ENCODE data around the gene CNTN4.

CNTN4 gene

DNA sequence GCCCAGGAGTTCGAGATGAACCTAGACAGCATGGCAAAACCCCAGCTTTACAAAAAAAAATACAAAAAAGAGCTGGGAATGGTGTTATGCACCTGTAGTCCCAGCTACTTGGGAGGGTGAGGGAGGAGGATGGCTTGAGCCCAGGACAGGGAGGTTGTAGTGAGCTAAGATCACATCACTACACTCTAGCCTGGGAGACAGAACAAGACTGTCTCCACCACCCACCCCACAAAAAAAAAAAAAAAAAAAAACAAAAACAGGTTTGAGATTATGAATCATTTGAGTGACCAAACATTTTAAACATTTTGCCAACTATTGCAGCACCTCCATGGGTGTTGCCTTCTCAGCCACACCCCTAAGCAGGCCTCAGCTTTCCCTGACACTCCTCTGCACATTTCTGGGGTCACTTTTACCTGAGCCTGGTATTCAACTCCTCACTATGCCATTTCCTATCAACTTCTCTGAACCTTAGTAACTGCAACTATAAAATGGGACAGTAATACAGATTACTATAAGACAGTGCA is 969.8 kb downstream of the CNTN4 start:
- TF ChIP-seq, protein P1, sequence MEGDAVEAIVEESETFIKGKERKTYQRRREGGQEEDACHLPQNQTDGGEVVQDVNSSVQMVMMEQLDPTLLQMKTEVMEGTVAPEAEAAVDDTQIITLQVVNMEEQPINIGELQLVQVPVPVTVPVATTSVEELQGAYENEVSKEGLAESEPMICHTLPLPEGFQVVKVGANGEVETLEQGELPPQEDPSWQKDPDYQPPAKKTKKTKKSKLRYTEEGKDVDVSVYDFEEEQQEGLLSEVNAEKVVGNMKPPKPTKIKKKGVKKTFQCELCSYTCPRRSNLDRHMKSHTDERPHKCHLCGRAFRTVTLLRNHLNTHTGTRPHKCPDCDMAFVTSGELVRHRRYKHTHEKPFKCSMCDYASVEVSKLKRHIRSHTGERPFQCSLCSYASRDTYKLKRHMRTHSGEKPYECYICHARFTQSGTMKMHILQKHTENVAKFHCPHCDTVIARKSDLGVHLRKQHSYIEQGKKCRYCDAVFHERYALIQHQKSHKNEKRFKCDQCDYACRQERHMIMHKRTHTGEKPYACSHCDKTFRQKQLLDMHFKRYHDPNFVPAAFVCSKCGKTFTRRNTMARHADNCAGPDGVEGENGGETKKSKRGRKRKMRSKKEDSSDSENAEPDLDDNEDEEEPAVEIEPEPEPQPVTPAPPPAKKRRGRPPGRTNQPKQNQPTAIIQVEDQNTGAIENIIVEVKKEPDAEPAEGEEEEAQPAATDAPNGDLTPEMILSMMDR (IDR thresholded peaks at IDR 0.05; ENCODE audit: low read depth, low read length, missing control alignments) = no peak
- no peak overlapping the region for H3K4me3 ChIP-seq (ENCODE audit: low read depth, low read length)
- no peak for DNase-seq (ENCODE audit: low read depth)

DNA sequence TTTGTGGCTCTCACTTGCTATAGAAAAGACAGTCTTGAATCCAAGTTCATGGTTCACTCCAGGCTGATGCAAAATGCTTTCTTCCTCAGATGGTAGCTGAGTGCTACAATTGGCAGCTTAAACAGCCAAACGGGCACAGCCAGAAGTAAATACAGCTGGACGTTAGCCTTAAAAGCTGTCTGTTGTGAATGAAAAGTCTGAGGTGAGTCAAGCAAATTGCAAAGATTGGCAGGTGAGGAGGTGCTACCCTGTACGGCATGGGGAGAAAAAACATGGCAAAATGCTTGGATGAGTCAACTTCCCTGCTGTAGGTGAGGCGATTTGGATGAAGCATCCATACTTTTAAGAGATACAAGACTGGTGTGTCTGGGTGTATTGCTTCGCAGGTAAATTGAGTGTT is 971.1 kb downstream of the CNTN4 start:
- no peak for DNase-seq (ENCODE audit: low read depth)
- TF ChIP-seq, protein P1 (IDR thresholded peaks at IDR 0.05; ENCODE audit: low read depth, low read length, missing control alignments) = no peak
- H3K4me3 ChIP-seq (ENCODE audit: low read depth, low read length) = no peak overlapping the region

- no peak overlapping the region for H3K4me3 ChIP-seq (ENCODE audit: low read depth, low read length)
- TF ChIP-seq, protein P1 (IDR thresholded peaks at IDR 0.05; ENCODE audit: low read depth, low read length, missing control alignments) = no peak
- DNase-seq (ENCODE audit: low read depth) = no peak
Observed at GRCh38 chr3:3071136-3071535, 972.5 kb downstream of the CNTN4 start.

DNA sequence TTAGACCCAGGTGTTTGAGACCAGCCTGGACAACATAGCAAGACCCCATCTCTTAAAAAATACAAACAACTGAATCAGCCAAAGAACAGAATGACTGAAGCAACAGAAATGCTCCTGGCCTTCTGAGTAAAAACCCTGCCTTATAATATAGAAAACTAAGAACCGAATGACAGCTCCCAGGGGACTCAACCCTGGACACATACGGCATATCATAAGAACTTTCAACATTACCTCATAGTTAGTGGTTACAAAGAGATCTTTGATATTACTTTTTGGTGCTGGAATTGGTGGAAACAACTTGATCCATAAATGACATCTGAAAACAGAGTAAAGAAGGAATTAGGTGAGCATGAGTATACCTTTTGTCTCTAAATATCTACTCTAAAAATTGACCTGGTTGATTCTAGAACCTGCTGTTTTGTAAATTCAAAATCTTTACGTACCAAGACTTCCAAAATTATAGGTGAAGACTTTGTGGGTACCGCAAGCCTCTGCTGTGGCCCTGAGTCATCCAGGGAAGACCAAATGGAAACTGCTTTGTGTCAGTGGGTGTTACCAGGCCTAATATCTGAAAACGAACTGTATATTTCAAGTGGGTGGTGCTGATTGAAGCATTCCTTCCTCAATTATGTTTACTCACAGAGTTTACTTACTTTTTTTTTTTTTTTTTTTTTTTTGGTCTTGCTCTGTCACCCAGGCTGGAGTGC is 976.0 kb downstream of the CNTN4 start:
- no peak overlapping the region for H3K4me3 ChIP-seq (ENCODE audit: low read depth, low read length)
- DNase-seq (ENCODE audit: low read depth) = no peak
- TF ChIP-seq, protein P1 (IDR thresholded peaks at IDR 0.05; ENCODE audit: low read depth, low read length, missing control alignments) = no peak

DNA sequence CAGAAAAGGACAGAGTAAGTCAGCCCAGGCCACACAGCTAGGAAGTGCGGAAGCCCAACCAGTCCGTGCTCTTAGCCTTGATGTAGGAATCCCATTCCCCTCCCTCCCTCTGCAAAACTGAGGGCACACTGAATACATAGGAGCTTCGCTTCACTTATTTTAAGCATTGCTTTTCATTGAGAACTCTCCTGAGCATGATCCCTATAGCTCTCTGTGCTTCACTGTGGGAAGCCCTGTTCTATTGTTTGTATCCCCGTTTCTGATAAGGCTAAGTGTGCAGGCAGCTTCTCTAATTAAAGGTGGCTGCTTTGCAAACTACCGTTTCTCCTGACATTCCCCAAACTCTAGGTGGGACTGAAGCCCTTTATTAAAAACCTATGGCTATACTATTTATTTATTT is 981.6 kb downstream of the CNTN4 start:
- no peak for DNase-seq (ENCODE audit: low read depth)
- H3K4me3 ChIP-seq (ENCODE audit: low read depth, low read length) = no peak overlapping the region
- TF ChIP-seq, protein P1 (IDR thresholded peaks at IDR 0.05; ENCODE audit: low read depth, low read length, missing control alignments) = no peak

DNA sequence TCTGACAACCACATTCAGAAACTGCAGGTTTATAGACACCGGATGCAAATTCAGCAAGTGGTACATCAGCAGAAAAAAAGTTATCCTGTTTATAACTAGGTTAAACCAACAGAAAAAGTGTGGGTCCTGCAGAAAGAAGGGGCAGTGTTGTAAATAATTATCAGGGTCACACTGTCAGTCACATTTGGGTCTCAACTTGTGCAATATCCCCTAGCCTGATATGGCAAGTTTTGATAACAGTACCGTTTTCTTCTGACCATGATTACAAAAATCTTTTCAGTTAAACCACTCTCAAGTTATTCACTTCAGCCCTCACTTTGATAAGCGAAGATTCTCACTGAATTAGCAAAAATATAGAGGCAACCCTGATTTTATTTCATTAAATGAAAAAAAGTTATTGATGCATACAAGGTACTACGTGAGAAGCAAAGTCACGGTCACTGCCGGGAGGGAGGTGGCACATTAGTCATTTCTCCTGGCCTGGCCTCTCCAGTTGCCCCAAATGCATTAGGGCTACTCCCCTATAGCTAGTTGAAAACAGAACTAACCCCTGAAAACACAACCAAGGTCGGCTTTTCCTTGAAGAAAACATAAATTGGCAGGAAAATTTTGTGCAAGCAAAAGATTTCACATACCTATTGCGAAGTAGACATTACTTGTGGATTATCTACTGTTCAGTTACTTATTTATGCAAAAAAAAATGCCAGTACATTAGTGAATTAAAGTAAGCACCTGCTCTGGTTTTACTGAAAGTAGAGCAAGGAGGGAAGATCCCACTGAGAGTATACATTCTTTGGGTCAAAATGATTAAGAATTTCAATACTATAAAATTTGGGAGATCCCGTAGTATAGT is 982.9 kb downstream of the CNTN4 start:
- no peak for DNase-seq (ENCODE audit: low read depth)
- H3K4me3 ChIP-seq (ENCODE audit: low read depth, low read length) = no peak overlapping the region
- TF ChIP-seq, protein P1 (IDR thresholded peaks at IDR 0.05; ENCODE audit: low read depth, low read length, missing control alignments) = no peak
